ENCODE data around the gene WDR33. TPM values are rescaled to one million over a fixed set of nuclear protein-coding genes. Genes with fewer than 3 reads are reported as not detected.
A peak's percentile ranks its signal among the peaks of the same experiment; 100 is the strongest.

The WDR33 gene
- total and polyA plus RNA-seq, 2 of the 13 experiments (the other 11 are each of a cell fraction or from before 2014, with no cell fraction given) = 54.9 to 78.2 TPM

DNA sequence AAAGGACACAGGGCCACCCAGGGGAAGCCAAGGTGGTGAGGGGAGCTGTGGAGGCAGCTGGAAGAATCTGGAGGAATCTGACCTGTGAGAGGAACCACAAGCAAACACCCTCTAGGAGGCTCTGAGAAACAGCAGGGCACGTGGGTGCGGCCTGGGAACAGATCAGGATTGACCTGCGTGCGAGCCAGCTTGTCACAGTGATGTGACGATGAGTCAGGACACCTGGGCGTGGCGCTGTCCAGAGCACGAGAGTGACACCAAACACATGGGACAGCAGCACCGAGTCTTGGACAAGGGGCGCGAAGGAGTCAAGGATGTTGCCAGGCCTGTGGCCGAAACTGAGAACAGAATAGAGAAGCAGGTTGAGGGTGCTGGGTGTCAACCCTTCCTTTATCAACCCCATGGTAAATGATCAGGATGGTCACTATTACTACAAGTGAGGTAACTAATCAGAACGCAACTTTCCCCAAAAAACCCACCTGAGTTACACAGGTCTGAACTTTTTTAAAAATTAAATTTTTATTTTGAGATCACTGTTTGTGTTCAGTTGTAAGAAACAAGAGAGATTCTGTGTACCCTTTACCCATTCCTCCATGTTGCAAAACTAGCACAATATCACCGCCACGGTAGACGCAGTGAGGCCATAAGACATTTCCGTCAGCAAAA is 110.3 kb downstream of the WDR33 start (continued):
- peak; percentile 70; the same call in 1 of the 2 replicates for TF ChIP-seq ZNF331 (CRISPR knock-in tag; IDR thresholded peaks at IDR 0.05)
- TF ChIP-seq, protein P1, sequence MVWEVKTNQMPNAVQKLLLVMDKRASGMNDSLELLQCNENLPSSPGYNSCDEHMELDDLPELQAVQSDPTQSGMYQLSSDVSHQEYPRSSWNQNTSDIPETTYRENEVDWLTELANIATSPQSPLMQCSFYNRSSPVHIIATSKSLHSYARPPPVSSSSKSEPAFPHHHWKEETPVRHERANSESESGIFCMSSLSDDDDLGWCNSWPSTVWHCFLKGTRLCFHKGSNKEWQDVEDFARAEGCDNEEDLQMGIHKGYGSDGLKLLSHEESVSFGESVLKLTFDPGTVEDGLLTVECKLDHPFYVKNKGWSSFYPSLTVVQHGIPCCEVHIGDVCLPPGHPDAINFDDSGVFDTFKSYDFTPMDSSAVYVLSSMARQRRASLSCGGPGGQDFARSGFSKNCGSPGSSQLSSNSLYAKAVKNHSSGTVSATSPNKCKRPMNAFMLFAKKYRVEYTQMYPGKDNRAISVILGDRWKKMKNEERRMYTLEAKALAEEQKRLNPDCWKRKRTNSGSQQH (CRISPR knock-in tag; IDR thresholded peaks at IDR 0.05; ENCODE audit: low read depth) = peak; percentile 73; the same call in 1 of the 2 replicates
- no peak for TF ChIP-seq ZNF761 (CRISPR knock-in tag; conservative IDR thresholded peaks at IDR 0.05)
- TF ChIP-seq TCF7L2 (IDR thresholded peaks at IDR 0.05; ENCODE audit: low read depth, low read length) = no peak
- TF ChIP-seq, protein P2, sequence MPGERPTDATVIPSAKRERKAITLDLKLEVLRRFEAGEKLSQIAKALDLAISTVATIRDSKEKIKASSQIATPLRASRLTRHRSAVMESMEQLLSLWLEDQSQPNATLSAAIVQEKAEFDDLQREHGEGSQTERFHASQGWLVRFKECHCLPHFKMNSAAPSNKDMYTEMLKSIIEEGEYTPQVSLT (CRISPR knock-in tag; IDR thresholded peaks at IDR 0.05; ENCODE audit: borderline replicate concordance, low read depth) = 0 out of 2 replicates have a peak, but pooled peaks have one; percentile 52
- TF ChIP-seq HDAC1 (CRISPR knock-in tag; IDR thresholded peaks at IDR 0.05) = no peak
- no peak; the same call in 1 of the 2 replicates for TF ChIP-seq MYNN (CRISPR knock-in tag; IDR thresholded peaks at IDR 0.05; ENCODE audit: low read depth)
- 0 out of 2 replicates have a peak, but pooled peaks have one; percentile 20 for TF ChIP-seq STAG1 (CRISPR knock-in tag; IDR thresholded peaks at IDR 0.05)
- no peak for TF ChIP-seq ZBTB37 (CRISPR knock-in tag; IDR thresholded peaks at IDR 0.05)
- TF ChIP-seq ZNF678 (CRISPR knock-in tag; IDR thresholded peaks at IDR 0.05) = no peak
- no peak for TF ChIP-seq SIX1 (CRISPR knock-in tag; IDR thresholded peaks at IDR 0.05; ENCODE audit: borderline replicate concordance)
- TF ChIP-seq HNF4G (IDR thresholded peaks at IDR 0.05; ENCODE audit: borderline replicate concordance, low read depth, low read length) = 0 out of 2 replicates have a peak, but pooled peaks have one; percentile 21
- TF ChIP-seq HNF4G (CRISPR knock-in tag; IDR thresholded peaks at IDR 0.05; ENCODE audit: borderline replicate concordance, low read depth) = 0 out of 2 replicates have a peak, but pooled peaks have one; percentile 13
- no peak for TF ChIP-seq MED8 (CRISPR knock-in tag; IDR thresholded peaks at IDR 0.05; ENCODE audit: insufficient replicate concordance)
- peak; percentile 70; the same call in 1 of the 2 replicates for TF ChIP-seq SP5 (CRISPR knock-in tag; IDR thresholded peaks at IDR 0.05; ENCODE audit: borderline replicate concordance, low read depth)
- no peak for TF ChIP-seq RFX1 (IDR thresholded peaks at IDR 0.05)
- TF ChIP-seq GABPB1 (CRISPR knock-in tag; IDR thresholded peaks at IDR 0.05) = no peak; the same call in 1 of the 2 replicates
- TF ChIP-seq ZNF780A (CRISPR knock-in tag; IDR thresholded peaks at IDR 0.05) = no peak
- TF ChIP-seq, protein P3, sequence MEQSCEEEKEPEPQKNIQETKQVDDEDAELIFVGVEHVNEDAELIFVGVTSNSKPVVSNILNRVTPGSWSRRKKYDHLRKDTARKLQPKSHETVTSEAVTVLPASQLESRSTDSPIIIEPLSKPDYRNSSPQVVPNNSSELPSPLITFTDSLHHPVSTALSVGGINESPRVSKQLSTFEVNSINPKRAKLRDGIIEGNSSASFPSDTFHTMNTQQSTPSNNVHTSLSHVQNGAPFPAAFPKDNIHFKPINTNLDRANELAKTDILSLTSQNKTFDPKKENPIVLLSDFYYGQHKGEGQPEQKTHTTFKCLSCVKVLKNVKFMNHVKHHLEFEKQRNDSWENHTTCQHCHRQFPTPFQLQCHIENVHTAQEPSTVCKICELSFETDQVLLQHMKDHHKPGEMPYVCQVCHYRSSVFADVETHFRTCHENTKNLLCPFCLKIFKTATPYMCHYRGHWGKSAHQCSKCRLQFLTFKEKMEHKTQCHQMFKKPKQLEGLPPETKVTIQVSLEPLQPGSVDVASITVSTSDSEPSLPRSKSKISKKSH (CRISPR knock-in tag; IDR thresholded peaks at IDR 0.05; ENCODE audit: borderline replicate concordance) = 0 out of 2 replicates have a peak, but pooled peaks have one; percentile 29
- no peak for TF ChIP-seq THAP9 (CRISPR knock-in tag; IDR thresholded peaks at IDR 0.05; ENCODE audit: borderline replicate concordance)
- no peak for TF ChIP-seq EP300 (IDR thresholded peaks at IDR 0.05; ENCODE audit: low read depth in 2 of 2, low read length in 2 of 2)
- peak; percentile 73 for TF ChIP-seq EP300 (CRISPR knock-in tag; IDR thresholded peaks at IDR 0.05; ENCODE audit: borderline replicate concordance)
